IPS DF 4.7 (cell line): Measurements from ENCODE around the gene BLTP3A.

Source experiments
- DNase-seq: peaks from one replicate; pipeline ENCODE4 v3.0.0-alpha.2; 2013; ENCODE audit warnings: low spot score; ENCODE audit errors: extremely low read depth

BLTP3A gene

GRCh38 chr6:34819571-34820480 is 27.9 kb downstream of the BLTP3A start:
- no peak for DNase-seq

GRCh38 chr6:34829137-34829536 is 37.3 kb downstream of the BLTP3A start:
- DNase-seq, result no peak

GRCh38 chr6:34832942-34833341 is 41.1 kb downstream of the BLTP3A start:
- DNase-seq, result no peak

GRCh38 chr6:34834789-34835518 is 43.1 kb downstream of the BLTP3A start:
- DNase-seq, result no peak

- no peak for DNase-seq
Measured at GRCh38 chr6:34836008-34836407, 44.1 kb downstream of the BLTP3A start.

GRCh38 chr6:34836451-34836850 is 44.6 kb downstream of the BLTP3A start:
- DNase-seq, result no peak

- DNase-seq, result no peak
Measured at GRCh38 chr6:34837528-34837927, 45.6 kb downstream of the BLTP3A start.

- DNase-seq, result no peak
Measured at GRCh38 chr6:34839666-34840352, 47.9 kb downstream of the BLTP3A start.
